ENCODE measurements around the gene HOXD12.

- TF ChIP-seq TAF1 (IDR thresholded peaks at IDR 0.05; ENCODE audit: borderline replicate concordance, low read depth, low read length) (no peak), POLR2A (IDR thresholded peaks at IDR 0.05; ENCODE audit: low read depth, low read length) (no peak), POLR2AphosphoS5 (IDR thresholded peaks at IDR 0.05; ENCODE audit: low read depth, low read length) (no peak)
Observed at GRCh38 chr2:176080540-176081375, 18.8 kb upstream of the HOXD12 start.
